Neural progenitor cell (in vitro differentiated cells): ENCODE results near the gene PEMT. TPM values are rescaled to one million over a fixed set of nuclear protein-coding genes. Genes with fewer than 3 reads are reported as not detected.

ENCODE experiments used
- DNase-seq: peaks from one replicate; pipeline ENCODE4 v3.0.0-alpha.2; 2016; ENCODE audit warnings: low spot score
- H2AFZ ChIP-seq: fragments of 200-600 bp; sonication (generic); replicated peaks from 2 replicates; pipeline ENCODE4 v1.6.1; 2016; ENCODE audit warnings: antibody characterized with exemption
- H3F3A ChIP-seq: fragments of 200-600 bp; sonication (generic); 2 replicates; pipeline ENCODE4 v1.6.1; 2016; ENCODE audit warnings: antibody characterized with exemption, low read depth
- H3K27ac ChIP-seq: fragments of 200-600 bp; sonication (generic); 2 replicates; pipeline ENCODE4 v1.5.1; 2016; ENCODE audit warnings: mild to moderate bottlenecking
- H3K27me3 ChIP-seq: fragments of 200-600 bp; sonication (generic); 2 replicates; pipeline ENCODE4 v1.6.1; 2016; ENCODE audit warnings: mild to moderate bottlenecking, moderate library complexity
- H3K36me3 ChIP-seq: fragments of 200-600 bp; sonication (generic); 2 replicates; pipeline ENCODE4 v1.5.1; 2016
- H3K4me1 ChIP-seq: fragments of 200-600 bp; sonication (generic); 2 replicates; pipeline ENCODE4 v1.6.1; 2016; ENCODE audit warnings: mixed run types
- H3K4me2 ChIP-seq: fragments of 200-600 bp; sonication (generic); 2 replicates; pipeline ENCODE4 v1.6.1; 2016
- H3K4me3 ChIP-seq: fragments of 200-600 bp; sonication (generic); 2 replicates; pipeline ENCODE4 v1.5.1; 2016
- H3K79me2 ChIP-seq: fragments of 200-600 bp; sonication (generic); 2 replicates; pipeline ENCODE4 v1.6.1; 2016; ENCODE audit warnings: low read depth
- H3K9ac ChIP-seq: fragments of 200-600 bp; sonication (generic); 2 replicates; pipeline ENCODE4 v1.6.1; 2016
- H3K9me3 ChIP-seq: fragments of 200-600 bp; sonication (generic); 2 replicates; pipeline ENCODE4 v1.5.1; 2016; ENCODE audit warnings: low read depth
- H4K20me1 ChIP-seq: fragments of 200-600 bp; sonication (generic); 2 replicates; pipeline ENCODE4 v1.6.1; 2016; ENCODE audit warnings: low read depth
- H3K27ac Mint-ChIP-seq: 3 replicates; pipeline ENCODE4 v1.8.0; 2021; ENCODE audit warnings: mixed read lengths
- H3K27me3 Mint-ChIP-seq: 2 replicates; pipeline ENCODE4 v1.8.0; 2022; ENCODE audit warnings: low read depth, mild to moderate bottlenecking, inconsistent platforms, moderate library complexity, mixed read lengths; ENCODE audit not compliant: insufficient read depth
- H3K36me3 Mint-ChIP-seq: 3 replicates; pipeline ENCODE4 v1.8.0; 2021; ENCODE audit warnings: mixed read lengths
- H3K4me1 Mint-ChIP-seq: 3 replicates; pipeline ENCODE4 v1.8.0; 2021; ENCODE audit warnings: mixed read lengths
- H3K4me3 Mint-ChIP-seq: 3 replicates; pipeline ENCODE4 v1.8.0; 2021; ENCODE audit warnings: mild to moderate bottlenecking, moderate library complexity, mixed read lengths
- H3K9me3 Mint-ChIP-seq: 3 replicates; pipeline ENCODE4 v1.8.0; 2020; ENCODE audit warnings: mixed read lengths
- CTCF ChIP-seq: fragments of 200-600 bp; sonication (generic); IDR thresholded peaks from 2 replicates; pipeline ENCODE4 v1.5.1; 2017; ENCODE audit warnings: antibody characterized with exemption, mild to moderate bottlenecking
- EZH2 ChIP-seq: fragments of 200-600 bp; sonication (generic); IDR thresholded peaks from 2 replicates; pipeline ENCODE4 v1.6.1; 2017; ENCODE audit warnings: antibody characterized with exemption, mild to moderate bottlenecking, moderate library complexity
- EZH2phosphoT487 ChIP-seq: fragments of 200-600 bp; sonication (generic); IDR thresholded peaks from 2 replicates; pipeline ENCODE4 v1.6.1; 2017; ENCODE audit warnings: antibody characterized with exemption
- total RNA-seq: library from RNA; depleted of rRNA; stranded (reverse); fragments of >200 nt; gene quantifications from 2 replicates; pipeline ENCODE4 v1.2.3, GENCODE V29; 2015; ENCODE audit warnings: low replicate concordance

PEMT gene
- total RNA-seq, 1 donor from 2014 or later: 17.7 TPM

GRCh38 chr17:17612085-17613022, 20.8 kb upstream of the PEMT start:
- H3K4me1 Mint-ChIP-seq: peaks cover 26% of the 10 kb centered on the region
- H3K27ac ChIP-seq: no peak overlapping the region
- H3K4me1 ChIP-seq: no peaks in the 10 kb centered on the region
- TF ChIP-seq EZH2 (no peak), CTCF (no peak), EZH2phosphoT487 (no peak)
- H3K27me3 Mint-ChIP-seq: peaks cover 10% of the 10 kb centered on the region
- no peak overlapping the region for H3K9ac ChIP-seq
- H3K9me3 Mint-ChIP-seq: peaks cover 7% of the 10 kb centered on the region
- no peak overlapping the region for H3K4me3 ChIP-seq
- peaks cover 12% of the 10 kb centered on the region for H3F3A ChIP-seq
- no peaks in the 10 kb centered on the region for H3K9me3 ChIP-seq
- no peak overlapping the region for H2AFZ ChIP-seq
- H3K27ac Mint-ChIP-seq: no peak overlapping the region
- H3K4me2 ChIP-seq: no peak overlapping the region
- no peaks in the 10 kb centered on the region for H3K27me3 ChIP-seq
- DNase-seq: no peak
- no peaks in the 10 kb centered on the region for H4K20me1 ChIP-seq
- H3K36me3 ChIP-seq: no peaks in the 10 kb centered on the region
- no peak overlapping the region for H3K4me3 Mint-ChIP-seq
- H3K36me3 Mint-ChIP-seq: peaks cover 6% of the 10 kb centered on the region
- H3K79me2 ChIP-seq: no peaks in the 10 kb centered on the region

GRCh38 chr17:17609121-17609520, 17.6 kb upstream of the PEMT start:
- no peak for DNase-seq
- Histone ChIP-seq H3K27me3 (no peaks in the 10 kb centered on the region), H3K27ac (no peak overlapping the region), H3K36me3 (no peaks in the 10 kb centered on the region), H3K4me2 (no peak overlapping the region), H2AFZ (peak overlapping the region; percentile 57), H4K20me1 (no peaks in the 10 kb centered on the region), H3K9me3 (no peaks in the 10 kb centered on the region), H3K4me3 (no peak overlapping the region), H3F3A (peaks cover 12% of the 10 kb centered on the region), H3K4me1 (no peaks in the 10 kb centered on the region), H3K9ac (no peak overlapping the region), H3K79me2 (no peaks in the 10 kb centered on the region)
- Mint-ChIP-seq H3K4me1 (peaks cover 48% of the 10 kb centered on the region), H3K9me3 (peaks cover 3% of the 10 kb centered on the region), H3K36me3 (peaks cover 2% of the 10 kb centered on the region), H3K4me3 (no peak overlapping the region), H3K27ac (no peak overlapping the region), H3K27me3 (peaks cover 20% of the 10 kb centered on the region)
- TF ChIP-seq EZH2 (no peak), EZH2phosphoT487 (no peak), CTCF (no peak)

GRCh38 chr17:17606416-17607000, 15.0 kb upstream of the PEMT start:
- no peak overlapping the region for H3K4me3 Mint-ChIP-seq
- H3K27ac Mint-ChIP-seq: peak overlapping the region; percentile 21
- H3K36me3 ChIP-seq: no peaks in the 10 kb centered on the region
- peaks cover 18% of the 10 kb centered on the region for H3F3A ChIP-seq
- no peaks in the 10 kb centered on the region for H3K9me3 Mint-ChIP-seq
- no peak overlapping the region for H2AFZ ChIP-seq
- peaks cover 3% of the 10 kb centered on the region for H3K4me1 ChIP-seq
- no peak overlapping the region for H3K4me3 ChIP-seq
- no peaks in the 10 kb centered on the region for H3K27me3 ChIP-seq
- H3K9ac ChIP-seq: no peak overlapping the region
- no peaks in the 10 kb centered on the region for H3K9me3 ChIP-seq
- no peak for TF ChIP-seq CTCF
- no peak for TF ChIP-seq EZH2phosphoT487
- no peak for TF ChIP-seq EZH2
- no peak overlapping the region for H3K4me2 ChIP-seq
- H3K79me2 ChIP-seq: no peaks in the 10 kb centered on the region
- DNase-seq: no peak
- H3K36me3 Mint-ChIP-seq: no peaks in the 10 kb centered on the region
- peaks cover 48% of the 10 kb centered on the region for H3K4me1 Mint-ChIP-seq
- peaks cover 17% of the 10 kb centered on the region for H3K27me3 Mint-ChIP-seq
- no peak overlapping the region for H3K27ac ChIP-seq
- no peaks in the 10 kb centered on the region for H4K20me1 ChIP-seq
